ENCODE measurements around the gene VSTM4.

VSTM4 gene

DNA sequence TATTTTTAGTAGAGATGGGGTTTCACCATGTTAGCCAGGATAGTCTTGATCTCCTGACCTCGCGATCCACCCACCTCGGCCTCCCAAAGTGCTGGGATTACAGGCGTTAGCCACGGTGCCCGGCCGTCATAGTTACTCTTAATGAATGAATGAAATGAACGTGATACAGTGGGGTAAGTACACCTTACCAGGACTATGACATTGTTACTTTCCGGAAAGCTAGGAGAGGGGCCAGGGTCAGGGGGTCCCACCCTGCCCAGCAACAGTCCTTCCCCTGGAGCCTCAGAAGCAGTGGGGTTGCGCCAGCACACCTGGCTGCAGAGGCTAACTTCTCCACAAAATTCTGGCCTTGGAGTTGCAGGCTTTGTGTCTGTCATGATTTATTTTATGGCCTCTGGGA, 21.4 kb downstream of the VSTM4 start:
- Mint-ChIP-seq H3K27me3 (peaks cover 24% of the 10 kb centered on the region), H3K27ac (no peak overlapping the region), H3K4me1 (no peaks in the 10 kb centered on the region), H3K4me3 (no peak overlapping the region), H3K9me3 (no peaks in the 10 kb centered on the region)
- no peak for ATAC-seq
- no peak for DNase-seq

DNA sequence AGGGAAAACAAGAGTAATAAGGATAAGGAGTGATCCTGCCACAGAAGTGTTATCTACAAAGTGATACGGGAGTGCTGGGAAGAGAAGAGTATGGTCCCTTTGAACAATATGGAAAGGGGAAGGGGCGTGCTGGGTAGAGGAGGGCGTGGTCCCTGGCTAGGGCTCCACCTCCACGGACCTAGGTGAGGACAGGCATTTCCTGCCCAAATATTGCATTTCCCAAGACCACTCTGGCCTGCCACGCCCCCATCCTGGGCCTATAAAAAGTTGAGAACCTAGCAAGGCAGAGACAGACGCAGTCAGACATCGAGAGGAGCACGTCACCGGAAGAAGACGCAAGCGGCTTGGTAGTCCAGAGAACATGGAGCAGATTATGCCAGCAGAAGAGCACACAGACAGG, 22.8 kb downstream of the VSTM4 start:
- Mint-ChIP-seq H3K4me3 (no peak overlapping the region), H3K27me3 (peaks cover 15% of the 10 kb centered on the region), H3K9me3 (peaks cover 0 to 3% of the 10 kb centered on the region in 2 donors), H3K27ac (peak overlapping the region in 1 of 2 donors; percentile 51), H3K4me1 (no peaks in the 10 kb centered on the region)
- no peak for DNase-seq
- ATAC-seq, result no peak

DNA sequence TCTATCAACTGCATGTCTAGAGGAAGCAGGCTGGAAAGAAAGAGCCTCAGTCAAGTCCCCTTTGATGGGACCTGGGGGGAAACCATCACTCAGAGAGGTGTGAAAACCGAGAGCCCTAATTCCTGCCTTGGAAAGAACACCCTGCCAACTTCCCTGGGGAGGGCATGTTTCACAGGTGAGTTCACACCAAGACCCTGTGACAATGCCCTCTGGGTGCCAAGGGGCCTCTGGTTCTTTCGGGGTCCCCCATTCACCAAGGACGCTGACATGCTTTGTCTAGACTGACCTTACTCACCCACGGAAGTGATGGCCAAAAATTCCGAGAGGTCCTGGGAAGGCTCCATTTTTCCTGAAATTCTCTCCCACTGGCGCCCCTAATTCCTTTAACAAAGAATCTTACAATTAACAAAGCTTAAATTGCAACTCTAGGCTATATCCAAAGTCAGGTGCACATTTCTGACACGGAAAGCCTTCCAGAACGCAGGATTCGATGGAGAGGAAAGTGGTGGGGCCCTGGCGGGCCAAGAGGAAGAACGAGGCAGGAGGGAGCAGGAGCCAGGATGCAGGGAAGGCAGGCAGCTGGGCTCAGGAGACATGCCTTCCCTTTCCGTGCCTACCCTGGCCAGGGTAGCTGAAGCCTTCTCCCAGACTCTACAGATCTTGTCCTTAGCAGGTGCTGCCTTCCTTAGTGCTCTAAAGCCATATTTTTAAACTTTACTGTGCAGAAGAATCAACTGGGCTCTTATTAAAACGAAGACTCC, 23.7 kb downstream of the VSTM4 start:
- no peak for ATAC-seq
- Mint-ChIP-seq H3K4me1 (no peaks in the 10 kb centered on the region), H3K27me3 (peaks cover 15% of the 10 kb centered on the region), H3K27ac (peak overlapping the region in 1 of 2 donors; percentile 55), H3K4me3 (no peak overlapping the region), H3K9me3 (peaks cover 0 to 11% of the 10 kb centered on the region in 2 donors)
- DNase-seq, result no peak

DNA sequence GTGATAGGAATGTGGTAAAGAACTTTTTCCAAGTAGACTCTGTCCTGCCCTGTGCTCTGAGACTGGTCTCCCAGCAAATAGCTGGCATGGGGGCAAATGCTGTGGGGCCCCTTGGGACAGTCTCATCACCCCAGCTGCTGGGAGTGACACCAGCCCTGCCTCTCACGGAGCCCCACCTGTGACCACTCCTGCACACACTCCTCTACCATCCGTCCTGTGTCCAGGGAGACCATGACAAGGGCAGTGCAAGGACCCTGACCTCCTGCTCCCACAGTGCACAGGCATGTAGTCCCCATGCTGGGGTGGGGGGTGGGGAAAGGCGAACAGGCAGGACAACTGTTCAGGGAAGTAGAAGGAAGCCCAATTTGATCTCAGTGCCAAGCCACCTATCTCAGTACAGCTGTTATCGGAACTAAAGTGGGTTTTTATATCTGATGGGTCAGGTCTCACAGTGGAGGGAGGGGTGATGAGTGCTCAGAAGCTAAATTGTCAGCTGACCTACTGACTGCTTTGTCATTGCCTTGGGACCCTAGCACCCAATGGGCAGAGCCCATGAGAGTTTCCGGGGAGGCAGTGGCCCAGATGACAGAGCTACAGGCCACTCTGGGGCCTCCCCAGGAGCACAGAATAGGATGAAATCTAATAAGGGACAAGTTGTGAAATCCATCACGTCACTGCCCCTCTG, 24.5 kb downstream of the VSTM4 start:
- no peak for ATAC-seq
- no peak for DNase-seq
- peaks cover 0 to 19% of the 10 kb centered on the region in 2 donors for H3K9me3 Mint-ChIP-seq
- no peak overlapping the region for H3K4me3 Mint-ChIP-seq
- H3K4me1 Mint-ChIP-seq, result no peaks in the 10 kb centered on the region
- no peak overlapping the region for H3K27ac Mint-ChIP-seq
- H3K27me3 Mint-ChIP-seq, result peaks cover 15% of the 10 kb centered on the region

DNA sequence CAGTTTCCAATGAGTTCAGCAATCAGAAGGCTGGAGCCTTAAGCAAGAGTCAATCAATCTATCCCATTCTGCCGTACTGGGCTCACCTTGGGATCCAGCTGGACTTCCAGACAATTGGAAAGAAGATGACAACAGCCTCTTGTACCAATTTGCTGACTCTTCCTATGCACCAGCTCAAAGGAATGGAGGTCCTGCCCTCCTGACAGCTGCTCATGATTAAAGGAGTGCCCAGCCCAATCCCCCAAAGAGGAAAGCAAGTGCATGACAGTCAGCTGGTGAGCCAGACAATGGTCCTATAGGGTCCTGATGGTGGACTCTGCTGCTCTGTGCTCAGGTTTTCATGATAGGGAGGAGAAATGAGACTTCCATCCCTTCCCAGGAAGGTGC, 25.1 kb downstream of the VSTM4 start:
- Mint-ChIP-seq H3K27ac (no peak overlapping the region), H3K4me1 (no peaks in the 10 kb centered on the region), H3K9me3 (peaks cover 0 to 19% of the 10 kb centered on the region in 2 donors), H3K4me3 (no peak overlapping the region), H3K27me3 (peaks cover 15% of the 10 kb centered on the region)
- ATAC-seq (no peak), DNase-seq (no peak)

DNA sequence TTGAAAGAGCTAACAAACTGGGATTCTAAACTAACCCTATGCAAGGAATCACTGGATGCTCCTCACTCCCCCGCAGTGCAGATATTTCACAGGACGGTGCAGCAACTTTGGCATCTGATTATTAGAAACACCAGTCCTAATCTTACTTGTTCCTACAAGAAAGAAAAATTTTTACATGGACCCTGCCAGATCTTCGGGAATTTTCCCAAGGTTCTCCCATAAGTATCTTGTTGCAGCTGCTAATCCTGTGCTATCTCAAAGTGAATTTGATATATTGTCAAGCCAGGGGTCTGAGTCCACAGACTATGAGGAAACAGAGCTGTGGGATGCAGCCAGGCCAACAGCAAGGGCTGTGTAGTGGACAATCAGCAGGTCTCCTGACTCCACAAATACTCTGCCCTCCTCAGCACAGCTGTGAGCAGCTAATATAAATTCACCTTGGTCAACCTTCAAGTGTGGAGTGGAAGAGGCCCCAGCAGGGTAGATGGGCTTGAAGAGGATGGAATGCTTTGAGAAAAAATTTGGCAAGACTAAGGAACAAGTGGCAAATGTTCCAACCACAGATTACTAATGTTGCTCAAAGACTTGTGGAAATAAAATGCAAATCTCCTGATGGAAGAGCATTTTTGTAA, 25.6 kb downstream of the VSTM4 start:
- Mint-ChIP-seq H3K4me3 (no peak overlapping the region), H3K9me3 (peaks cover 0 to 19% of the 10 kb centered on the region in 2 donors), H3K27ac (peak overlapping the region in 1 of 2 donors; percentile 89), H3K4me1 (no peaks in the 10 kb centered on the region), H3K27me3 (peaks cover 15% of the 10 kb centered on the region)
- ATAC-seq (no peak), DNase-seq (no peak)

DNA sequence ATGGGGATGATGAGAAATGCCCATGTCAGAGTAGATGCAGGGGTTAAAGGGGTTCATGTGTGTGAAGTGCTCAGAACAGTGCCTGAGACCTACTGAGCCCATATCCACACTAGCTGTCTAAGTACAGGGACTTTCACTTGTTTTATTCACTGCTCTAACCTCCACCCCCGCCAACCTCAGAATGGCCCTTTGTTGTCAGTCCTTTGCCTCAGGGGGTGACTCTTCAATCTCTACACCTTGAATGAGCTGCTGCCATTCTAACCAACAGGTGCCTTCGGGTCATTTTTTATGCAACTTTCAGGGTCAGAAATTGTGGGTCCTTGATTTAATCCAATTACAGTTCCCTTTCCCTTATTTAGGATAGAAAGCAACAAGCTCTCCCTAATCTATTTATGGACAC, 26.2 kb downstream of the VSTM4 start:
- DNase-seq (no peak), ATAC-seq (no peak)
- no peak overlapping the region for H3K4me3 Mint-ChIP-seq
- H3K9me3 Mint-ChIP-seq, result peaks cover 0 to 19% of the 10 kb centered on the region in 2 donors
- H3K27me3 Mint-ChIP-seq, result peaks cover 15% of the 10 kb centered on the region
- no peaks in the 10 kb centered on the region for H3K4me1 Mint-ChIP-seq
- no peak overlapping the region for H3K27ac Mint-ChIP-seq

DNA sequence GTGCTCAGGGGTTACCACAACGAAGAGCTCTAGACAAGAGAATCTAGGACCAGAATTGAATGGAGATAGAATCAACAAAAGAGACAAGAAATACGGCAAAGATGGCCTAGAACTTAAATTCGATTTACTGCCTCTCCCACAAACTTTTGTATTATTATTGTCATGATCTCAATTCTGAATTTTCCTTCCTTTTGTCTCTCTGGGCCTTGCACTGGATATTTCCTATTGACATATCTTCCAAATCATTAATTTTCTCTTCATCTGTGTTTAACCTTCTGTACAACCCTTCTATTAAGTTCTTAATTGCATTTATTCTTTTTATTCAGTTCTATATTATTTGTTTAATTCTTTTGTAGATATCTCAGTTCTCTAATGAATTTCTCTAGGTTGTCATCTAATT, 28.4 kb downstream of the VSTM4 start:
- DNase-seq, result no peak
- Mint-ChIP-seq H3K4me1 (no peaks in the 10 kb centered on the region), H3K4me3 (no peak overlapping the region), H3K27ac (no peak overlapping the region), H3K9me3 (peaks cover 0 to 19% of the 10 kb centered on the region in 2 donors), H3K27me3 (peaks cover 26% of the 10 kb centered on the region)
- ATAC-seq, result no peak

DNA sequence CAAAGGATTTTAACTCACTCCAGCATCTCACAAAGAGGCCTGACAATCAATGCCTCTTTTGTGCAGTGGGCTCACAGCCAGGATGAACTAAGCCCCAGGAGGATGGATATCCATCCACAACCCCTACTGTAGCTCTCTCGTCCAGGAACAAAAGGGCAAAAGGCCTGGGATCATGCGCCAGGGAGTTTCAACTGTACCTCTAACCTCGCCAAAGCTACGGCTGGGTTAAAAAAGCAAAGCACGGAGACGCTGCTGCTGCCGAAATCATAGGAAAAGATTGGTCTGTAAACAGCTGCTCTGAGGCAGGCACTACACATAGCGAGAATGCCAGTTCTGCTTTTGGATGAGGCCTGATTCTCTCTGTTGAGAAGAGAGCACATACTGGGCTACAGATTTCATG, 32.1 kb downstream of the VSTM4 start:
- Mint-ChIP-seq H3K27me3 (peaks cover 12% of the 10 kb centered on the region), H3K27ac (no peak overlapping the region), H3K4me3 (no peak overlapping the region), H3K4me1 (peaks cover 9% of the 10 kb centered on the region), H3K9me3 (peaks cover 0 to 19% of the 10 kb centered on the region in 2 donors)
- DNase-seq (no peak), ATAC-seq (no peak)

DNA sequence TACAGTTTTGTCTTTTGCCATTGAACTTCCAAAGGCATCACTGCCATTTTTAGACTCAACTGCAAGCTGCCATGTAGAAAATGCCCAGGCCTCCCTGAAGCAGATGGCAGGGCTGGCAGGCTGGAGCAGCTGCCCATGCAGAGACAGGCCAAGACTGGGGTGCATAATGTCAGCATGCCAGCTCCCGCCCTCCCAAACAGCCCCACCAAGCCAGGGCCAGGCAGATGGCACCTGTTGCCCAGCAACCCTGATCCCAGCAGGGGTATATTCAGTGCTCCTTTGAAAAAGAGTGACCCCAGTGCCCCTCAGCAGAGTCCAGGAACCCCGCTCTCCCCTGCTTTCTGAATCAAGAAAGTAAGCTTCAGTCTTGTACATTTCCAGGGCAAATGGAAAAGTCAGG, 32.6 kb downstream of the VSTM4 start:
- Mint-ChIP-seq H3K27me3 (peaks cover 12% of the 10 kb centered on the region), H3K9me3 (peaks cover 0 to 19% of the 10 kb centered on the region in 2 donors), H3K4me3 (no peak overlapping the region), H3K4me1 (peaks cover 9% of the 10 kb centered on the region), H3K27ac (no peak overlapping the region)
- ATAC-seq, result no peak
- no peak for DNase-seq

DNA sequence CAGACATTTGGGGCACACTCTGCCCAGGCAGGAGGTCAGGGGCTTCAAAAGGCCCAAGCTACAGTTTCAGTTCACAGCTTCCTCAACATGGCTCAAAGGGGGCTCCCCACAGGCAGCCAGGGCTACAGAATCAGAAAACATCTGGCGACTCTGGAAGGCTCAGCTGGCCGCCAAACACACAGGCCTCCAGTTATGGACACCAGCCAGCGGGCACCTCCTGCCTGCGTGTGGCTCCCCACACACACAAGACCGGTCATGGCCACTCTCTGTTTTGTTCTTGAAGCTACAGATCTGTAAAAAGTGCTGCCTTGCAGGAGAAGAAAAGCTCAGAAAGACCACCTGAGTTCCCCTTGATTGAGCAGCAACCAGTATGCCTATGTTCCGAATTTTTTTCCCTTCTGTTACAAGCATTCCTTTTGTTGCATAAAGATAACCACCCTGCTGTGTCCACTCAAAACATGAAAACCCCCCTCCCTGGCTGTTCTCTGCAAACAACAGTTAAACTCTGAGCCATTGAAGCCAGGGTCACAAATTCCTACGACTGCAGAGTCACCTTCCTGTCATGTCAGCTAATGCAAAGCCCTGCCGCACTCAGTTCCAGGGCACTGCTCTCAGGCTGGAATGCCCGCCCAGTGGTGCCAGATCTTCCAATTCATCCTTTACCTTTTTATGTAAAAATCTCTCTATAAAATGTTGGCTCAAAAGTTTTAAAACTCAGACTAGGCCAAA, 33.6 kb downstream of the VSTM4 start:
- Mint-ChIP-seq H3K4me3 (no peak overlapping the region), H3K9me3 (peaks cover 0 to 9% of the 10 kb centered on the region in 2 donors), H3K27ac (no peak overlapping the region), H3K4me1 (peaks cover 19% of the 10 kb centered on the region), H3K27me3 (peaks cover 20% of the 10 kb centered on the region)
- DNase-seq (no peak), ATAC-seq (no peak)

DNA sequence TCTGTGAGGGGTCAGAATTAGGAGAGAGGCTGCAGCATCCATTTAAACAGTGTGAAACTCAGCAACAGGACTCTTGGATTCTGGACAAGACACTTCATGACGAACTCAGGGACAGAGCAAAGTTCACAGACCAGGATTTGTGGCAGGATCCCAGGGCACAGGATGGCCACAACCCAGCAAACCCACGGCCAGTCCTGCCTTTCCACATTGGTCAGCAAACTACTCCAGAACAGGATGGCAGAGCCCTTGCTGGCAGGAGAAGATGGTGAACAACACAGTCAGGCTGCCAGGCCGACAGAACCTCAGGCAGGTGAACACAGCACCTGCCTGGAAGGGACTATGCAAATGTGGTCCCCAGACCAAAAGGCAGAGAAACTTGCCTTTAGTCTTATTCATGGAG, 34.4 kb downstream of the VSTM4 start:
- ATAC-seq (no peak), DNase-seq (no peak)
- Mint-ChIP-seq H3K27ac (peak overlapping the region in 1 of 2 donors; percentile 14), H3K4me3 (no peak overlapping the region), H3K4me1 (peaks cover 26% of the 10 kb centered on the region), H3K9me3 (peaks cover 0 to 2% of the 10 kb centered on the region in 2 donors), H3K27me3 (peaks cover 28% of the 10 kb centered on the region)

DNA sequence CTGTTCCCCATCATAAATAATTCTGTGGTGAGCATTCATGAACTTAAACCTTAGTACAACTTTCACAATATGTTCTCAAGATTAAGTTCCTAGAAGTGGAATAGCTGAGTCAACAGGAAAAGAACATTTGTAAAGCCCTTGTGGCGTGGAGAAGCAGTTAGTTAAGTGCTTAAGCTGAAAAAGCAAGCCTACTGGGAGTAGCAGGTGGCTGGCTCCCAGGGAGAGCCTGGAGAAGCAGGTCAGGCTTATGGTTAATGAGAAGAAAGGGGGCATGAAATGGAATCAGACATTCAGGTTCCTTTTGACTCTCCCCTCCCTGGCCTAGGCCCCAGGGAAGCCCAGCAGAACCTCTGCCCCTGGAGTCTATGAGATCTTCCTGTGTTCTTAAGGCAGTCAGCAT, 35.3 kb downstream of the VSTM4 start:
- H3K9me3 Mint-ChIP-seq, result no peaks in the 10 kb centered on the region
- no peak for ATAC-seq
- no peak overlapping the region for H3K4me3 Mint-ChIP-seq
- DNase-seq, result no peak
- H3K27ac Mint-ChIP-seq, result no peak overlapping the region
- peaks cover 28% of the 10 kb centered on the region for H3K4me1 Mint-ChIP-seq
- peaks cover 37% of the 10 kb centered on the region for H3K27me3 Mint-ChIP-seq

DNA sequence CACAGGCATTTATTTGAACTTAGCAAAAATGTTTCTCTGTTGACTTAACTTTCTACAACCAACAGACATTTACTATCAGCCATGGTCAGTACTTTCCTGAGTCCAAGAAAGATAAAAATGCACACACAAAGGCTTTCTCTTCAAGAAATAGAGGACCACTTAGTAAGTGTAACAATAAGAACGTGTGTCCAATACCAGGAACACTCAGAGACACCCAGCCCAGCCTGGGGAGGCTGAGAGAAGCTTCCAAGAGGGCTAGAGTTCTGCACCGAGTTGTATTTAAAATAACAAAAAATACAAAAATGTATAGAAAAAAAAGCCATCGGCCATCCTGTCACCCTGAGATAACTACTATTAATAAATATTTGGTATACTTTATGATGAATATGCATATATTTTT, 35.8 kb downstream of the VSTM4 start:
- Mint-ChIP-seq H3K27me3 (peaks cover 37% of the 10 kb centered on the region), H3K4me3 (no peak overlapping the region), H3K4me1 (peaks cover 28% of the 10 kb centered on the region), H3K9me3 (no peaks in the 10 kb centered on the region), H3K27ac (no peak overlapping the region)
- ATAC-seq (no peak), DNase-seq (no peak)

DNA sequence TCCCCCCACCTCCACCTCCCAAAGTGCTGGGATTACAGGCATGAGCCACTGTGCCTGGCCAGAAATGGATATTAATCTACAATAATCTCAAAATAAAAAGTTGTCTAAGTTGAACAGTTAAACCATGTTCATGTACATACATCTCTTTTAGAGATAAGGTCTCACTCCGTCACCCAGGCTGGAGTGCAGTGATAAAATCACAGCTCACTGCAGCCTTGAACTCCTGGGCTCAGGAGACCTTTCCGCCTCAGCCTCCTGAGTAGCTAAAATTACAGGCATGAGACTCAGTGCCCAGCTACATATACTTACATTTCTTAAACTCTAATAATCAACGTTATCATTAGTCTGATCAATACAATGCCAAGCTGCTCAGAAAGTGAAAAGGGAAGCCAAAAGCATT, 36.2 kb downstream of the VSTM4 start:
- H3K9me3 Mint-ChIP-seq, result no peaks in the 10 kb centered on the region
- H3K4me1 Mint-ChIP-seq, result peaks cover 28% of the 10 kb centered on the region
- ATAC-seq, result no peak
- H3K4me3 Mint-ChIP-seq, result no peak overlapping the region
- peaks cover 37% of the 10 kb centered on the region for H3K27me3 Mint-ChIP-seq
- no peak for DNase-seq
- no peak overlapping the region for H3K27ac Mint-ChIP-seq
